ENCODE results near the gene NEAT1. TPM values are rescaled to one million over a fixed set of nuclear protein-coding genes. Genes with fewer than 3 reads are reported as not detected.
A peak's percentile ranks its signal among the peaks of the same experiment; 100 is the strongest.

The NEAT1 gene
- total and polyA plus RNA-seq, 9 of the 15 experiments (the other 6 are each of a cell fraction or from before 2014, with no cell fraction given): 20.1 to 389 (median 62.8) TPM

DNA sequence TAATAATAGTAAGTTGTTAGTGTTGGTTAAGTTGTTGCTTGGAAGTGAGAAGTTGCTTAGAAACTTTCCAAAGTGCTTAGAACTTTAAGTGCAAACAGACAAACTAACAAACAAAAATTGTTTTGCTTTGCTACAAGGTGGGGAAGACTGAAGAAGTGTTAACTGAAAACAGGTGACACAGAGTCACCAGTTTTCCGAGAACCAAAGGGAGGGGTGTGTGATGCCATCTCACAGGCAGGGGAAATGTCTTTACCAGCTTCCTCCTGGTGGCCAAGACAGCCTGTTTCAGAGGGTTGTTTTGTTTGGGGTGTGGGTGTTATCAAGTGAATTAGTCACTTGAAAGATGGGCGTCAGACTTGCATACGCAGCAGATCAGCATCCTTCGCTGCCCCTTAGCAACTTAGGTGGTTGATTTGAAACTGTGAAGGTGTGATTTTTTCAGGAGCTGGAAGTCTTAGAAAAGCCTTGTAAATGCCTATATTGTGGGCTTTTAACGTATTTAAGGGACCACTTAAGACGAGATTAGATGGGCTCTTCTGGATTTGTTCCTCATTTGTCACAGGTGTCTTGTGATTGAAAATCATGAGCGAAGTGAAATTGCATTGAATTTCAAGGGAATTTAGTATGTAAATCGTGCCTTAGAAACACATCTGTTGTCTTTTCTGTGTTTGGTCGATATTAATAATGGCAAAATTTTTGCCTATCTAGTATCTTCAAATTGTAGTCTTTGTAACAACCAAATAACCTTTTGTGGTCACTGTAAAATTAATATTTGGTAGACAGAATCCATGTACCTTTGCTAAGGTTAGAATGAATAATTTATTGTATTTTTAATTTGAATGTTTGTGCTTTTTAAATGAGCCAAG lies 2.7 kb downstream of the NEAT1 start (continued):
- peak; percentile 62; the same call in 1 of the 2 replicates for TF ChIP-seq GABPB2 (CRISPR knock-in tag; conservative IDR thresholded peaks at IDR 0.05)
- TF ChIP-seq, protein P1, sequence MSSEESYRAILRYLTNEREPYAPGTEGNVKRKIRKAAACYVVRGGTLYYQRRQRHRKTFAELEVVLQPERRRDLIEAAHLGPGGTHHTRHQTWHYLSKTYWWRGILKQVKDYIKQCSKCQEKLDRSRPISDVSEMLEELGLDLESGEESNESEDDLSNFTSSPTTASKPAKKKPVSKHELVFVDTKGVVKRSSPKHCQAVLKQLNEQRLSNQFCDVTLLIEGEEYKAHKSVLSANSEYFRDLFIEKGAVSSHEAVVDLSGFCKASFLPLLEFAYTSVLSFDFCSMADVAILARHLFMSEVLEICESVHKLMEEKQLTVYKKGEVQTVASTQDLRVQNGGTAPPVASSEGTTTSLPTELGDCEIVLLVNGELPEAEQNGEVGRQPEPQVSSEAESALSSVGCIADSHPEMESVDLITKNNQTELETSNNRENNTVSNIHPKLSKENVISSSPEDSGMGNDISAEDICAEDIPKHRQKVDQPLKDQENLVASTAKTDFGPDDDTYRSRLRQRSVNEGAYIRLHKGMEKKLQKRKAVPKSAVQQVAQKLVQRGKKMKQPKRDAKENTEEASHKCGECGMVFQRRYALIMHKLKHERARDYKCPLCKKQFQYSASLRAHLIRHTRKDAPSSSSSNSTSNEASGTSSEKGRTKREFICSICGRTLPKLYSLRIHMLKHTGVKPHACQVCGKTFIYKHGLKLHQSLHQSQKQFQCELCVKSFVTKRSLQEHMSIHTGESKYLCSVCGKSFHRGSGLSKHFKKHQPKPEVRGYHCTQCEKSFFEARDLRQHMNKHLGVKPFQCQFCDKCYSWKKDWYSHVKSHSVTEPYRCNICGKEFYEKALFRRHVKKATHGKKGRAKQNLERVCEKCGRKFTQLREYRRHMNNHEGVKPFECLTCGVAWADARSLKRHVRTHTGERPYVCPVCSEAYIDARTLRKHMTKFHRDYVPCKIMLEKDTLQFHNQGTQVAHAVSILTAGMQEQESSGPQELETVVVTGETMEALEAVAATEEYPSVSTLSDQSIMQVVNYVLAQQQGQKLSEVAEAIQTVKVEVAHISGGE (CRISPR knock-in tag; IDR thresholded peaks at IDR 0.05): no peak
- TF ChIP-seq MED1 (CRISPR knock-in tag; IDR thresholded peaks at IDR 0.05; ENCODE audit: borderline replicate concordance): no peak
- no peak; the same call in 1 of the 2 replicates for TF ChIP-seq PTBP1 (IDR thresholded peaks at IDR 0.05; ENCODE audit: low read depth, low read length)
- TF ChIP-seq PTTG1 (tag; IDR thresholded peaks at IDR 0.05; ENCODE audit: low read depth): 0 out of 2 replicates have a peak, but pooled peaks have one; percentile 6
- TF ChIP-seq CHD1 (IDR thresholded peaks at IDR 0.05; ENCODE audit: low read length): peak; percentile 100
- no peak for TF ChIP-seq RHOXF2B (CRISPR knock-in tag; conservative IDR thresholded peaks at IDR 0.05)
- TF ChIP-seq SRF (CRISPR knock-in tag; IDR thresholded peaks at IDR 0.05): peak in 1 of 2 experiments; percentile 46; a peak in 1 of 4 replicates
- TF ChIP-seq PCBP2 (IDR thresholded peaks at IDR 0.05; ENCODE audit: low read depth, low read length, poor library complexity, severe bottlenecking): no peak
- TF ChIP-seq, protein P2, sequence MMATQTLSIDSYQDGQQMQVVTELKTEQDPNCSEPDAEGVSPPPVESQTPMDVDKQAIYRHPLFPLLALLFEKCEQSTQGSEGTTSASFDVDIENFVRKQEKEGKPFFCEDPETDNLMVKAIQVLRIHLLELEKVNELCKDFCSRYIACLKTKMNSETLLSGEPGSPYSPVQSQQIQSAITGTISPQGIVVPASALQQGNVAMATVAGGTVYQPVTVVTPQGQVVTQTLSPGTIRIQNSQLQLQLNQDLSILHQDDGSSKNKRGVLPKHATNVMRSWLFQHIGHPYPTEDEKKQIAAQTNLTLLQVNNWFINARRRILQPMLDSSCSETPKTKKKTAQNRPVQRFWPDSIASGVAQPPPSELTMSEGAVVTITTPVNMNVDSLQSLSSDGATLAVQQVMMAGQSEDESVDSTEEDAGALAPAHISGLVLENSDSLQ (IDR thresholded peaks at IDR 0.05): no peak
- 0 out of 2 replicates have a peak, but pooled peaks have one; percentile 30 for TF ChIP-seq ZNF431 (CRISPR knock-in tag; IDR thresholded peaks at IDR 0.05)
- TF ChIP-seq, protein P3, sequence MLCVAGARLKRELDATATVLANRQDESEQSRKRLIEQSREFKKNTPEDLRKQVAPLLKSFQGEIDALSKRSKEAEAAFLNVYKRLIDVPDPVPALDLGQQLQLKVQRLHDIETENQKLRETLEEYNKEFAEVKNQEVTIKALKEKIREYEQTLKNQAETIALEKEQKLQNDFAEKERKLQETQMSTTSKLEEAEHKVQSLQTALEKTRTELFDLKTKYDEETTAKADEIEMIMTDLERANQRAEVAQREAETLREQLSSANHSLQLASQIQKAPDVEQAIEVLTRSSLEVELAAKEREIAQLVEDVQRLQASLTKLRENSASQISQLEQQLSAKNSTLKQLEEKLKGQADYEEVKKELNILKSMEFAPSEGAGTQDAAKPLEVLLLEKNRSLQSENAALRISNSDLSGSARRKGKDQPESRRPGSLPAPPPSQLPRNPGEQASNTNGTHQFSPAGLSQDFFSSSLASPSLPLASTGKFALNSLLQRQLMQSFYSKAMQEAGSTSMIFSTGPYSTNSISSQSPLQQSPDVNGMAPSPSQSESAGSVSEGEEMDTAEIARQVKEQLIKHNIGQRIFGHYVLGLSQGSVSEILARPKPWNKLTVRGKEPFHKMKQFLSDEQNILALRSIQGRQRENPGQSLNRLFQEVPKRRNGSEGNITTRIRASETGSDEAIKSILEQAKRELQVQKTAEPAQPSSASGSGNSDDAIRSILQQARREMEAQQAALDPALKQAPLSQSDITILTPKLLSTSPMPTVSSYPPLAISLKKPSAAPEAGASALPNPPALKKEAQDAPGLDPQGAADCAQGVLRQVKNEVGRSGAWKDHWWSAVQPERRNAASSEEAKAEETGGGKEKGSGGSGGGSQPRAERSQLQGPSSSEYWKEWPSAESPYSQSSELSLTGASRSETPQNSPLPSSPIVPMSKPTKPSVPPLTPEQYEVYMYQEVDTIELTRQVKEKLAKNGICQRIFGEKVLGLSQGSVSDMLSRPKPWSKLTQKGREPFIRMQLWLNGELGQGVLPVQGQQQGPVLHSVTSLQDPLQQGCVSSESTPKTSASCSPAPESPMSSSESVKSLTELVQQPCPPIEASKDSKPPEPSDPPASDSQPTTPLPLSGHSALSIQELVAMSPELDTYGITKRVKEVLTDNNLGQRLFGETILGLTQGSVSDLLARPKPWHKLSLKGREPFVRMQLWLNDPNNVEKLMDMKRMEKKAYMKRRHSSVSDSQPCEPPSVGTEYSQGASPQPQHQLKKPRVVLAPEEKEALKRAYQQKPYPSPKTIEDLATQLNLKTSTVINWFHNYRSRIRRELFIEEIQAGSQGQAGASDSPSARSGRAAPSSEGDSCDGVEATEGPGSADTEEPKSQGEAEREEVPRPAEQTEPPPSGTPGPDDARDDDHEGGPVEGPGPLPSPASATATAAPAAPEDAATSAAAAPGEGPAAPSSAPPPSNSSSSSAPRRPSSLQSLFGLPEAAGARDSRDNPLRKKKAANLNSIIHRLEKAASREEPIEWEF (CRISPR knock-in tag; IDR thresholded peaks at IDR 0.05): 0 out of 2 replicates have a peak, but pooled peaks have one; percentile 7
- TF ChIP-seq, protein P4, sequence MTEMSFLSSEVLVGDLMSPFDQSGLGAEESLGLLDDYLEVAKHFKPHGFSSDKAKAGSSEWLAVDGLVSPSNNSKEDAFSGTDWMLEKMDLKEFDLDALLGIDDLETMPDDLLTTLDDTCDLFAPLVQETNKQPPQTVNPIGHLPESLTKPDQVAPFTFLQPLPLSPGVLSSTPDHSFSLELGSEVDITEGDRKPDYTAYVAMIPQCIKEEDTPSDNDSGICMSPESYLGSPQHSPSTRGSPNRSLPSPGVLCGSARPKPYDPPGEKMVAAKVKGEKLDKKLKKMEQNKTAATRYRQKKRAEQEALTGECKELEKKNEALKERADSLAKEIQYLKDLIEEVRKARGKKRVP (CRISPR knock-in tag; IDR thresholded peaks at IDR 0.05): peak; percentile 7; the same call in 1 of the 2 replicates

Data from K562 (cell line).